ENCODE results near the gene RAI1.
"Not testable (repeated sequence)": the region's sequence is repeated elsewhere in the genome, so short reads cannot be mapped to it uniquely, and the experiment has no call there.

The RAI1 gene

GRCh38 chr17:17798573-17799255 is 117.5 kb downstream of the RAI1 start:
- DNase-seq (ENCODE audit: low spot score): no peak

GRCh38 chr17:17800504-17801021 is 119.3 kb downstream of the RAI1 start:
- no peak for DNase-seq (ENCODE audit: low spot score)

GRCh38 chr17:17801800-17802481 is 120.7 kb downstream of the RAI1 start:
- no peak for DNase-seq (ENCODE audit: low spot score)

- DNase-seq (ENCODE audit: low spot score): no peak
These were observed 122.7 kb downstream of the RAI1 start for GRCh38 chr17:17804007-17804406.

GRCh38 chr17:17805575-17805974 is 124.3 kb downstream of the RAI1 start:
- no peak for DNase-seq (ENCODE audit: low spot score)

GRCh38 chr17:17806035-17806434 is 124.8 kb downstream of the RAI1 start:
- DNase-seq (ENCODE audit: low spot score): no peak

- DNase-seq (ENCODE audit: low spot score): no peak
These were observed 125.5 kb downstream of the RAI1 start for GRCh38 chr17:17806611-17807274.

GRCh38 chr17:17807440-17807839 is 126.2 kb downstream of the RAI1 start:
- DNase-seq (ENCODE audit: low spot score): no peak

GRCh38 chr17:17808200-17808599 is 126.9 kb downstream of the RAI1 start:
- DNase-seq (ENCODE audit: low spot score): not testable (repeated sequence)

GRCh38 chr17:17808706-17809432 is 127.6 kb downstream of the RAI1 start:
- DNase-seq (ENCODE audit: low spot score): no peak

GRCh38 chr17:17809531-17810083 is 128.3 kb downstream of the RAI1 start:
- no peak for DNase-seq (ENCODE audit: low spot score)

GRCh38 chr17:17810084-17810894 is 129.0 kb downstream of the RAI1 start:
- DNase-seq (ENCODE audit: low spot score): no peak

- DNase-seq (ENCODE audit: low spot score): no peak
These were observed 129.6 kb downstream of the RAI1 start for GRCh38 chr17:17810895-17811248.

GRCh38 chr17:17811381-17812210 is 130.3 kb downstream of the RAI1 start:
- no peak for DNase-seq (ENCODE audit: low spot score)

- peak; percentile 71 for DNase-seq (ENCODE audit: low spot score)
These were observed 131.2 kb downstream of the RAI1 start for GRCh38 chr17:17812211-17813054.

- no peak for DNase-seq (ENCODE audit: low spot score)
These were observed 131.9 kb downstream of the RAI1 start for GRCh38 chr17:17813055-17813724.

- DNase-seq (ENCODE audit: low spot score): no peak
These were observed 132.5 kb downstream of the RAI1 start for GRCh38 chr17:17813725-17814095.

- no peak for DNase-seq (ENCODE audit: low spot score)
These were observed 133.2 kb downstream of the RAI1 start for GRCh38 chr17:17814162-17815061.
